HL-60 (cell line): ENCODE measurements around the gene DYNLT2.

Experiments used
- GABPA ChIP-seq: IDR thresholded peaks from 2 replicates; pipeline ENCODE4 v1.6.1; 2012; ENCODE audit warnings: low read depth
- POLR2AphosphoS5 ChIP-seq: IDR thresholded peaks from 2 replicates; pipeline ENCODE4 v1.6.1; 2012; ENCODE audit warnings: low read depth
- TF ChIP-seq, protein P1 (sequence below): IDR thresholded peaks from one replicate; pipeline ENCODE4 v1.5.1; 2011; ENCODE audit warnings: low read length, control low read depth, inconsistent platforms; ENCODE audit not compliant: insufficient read depth

DNA sequence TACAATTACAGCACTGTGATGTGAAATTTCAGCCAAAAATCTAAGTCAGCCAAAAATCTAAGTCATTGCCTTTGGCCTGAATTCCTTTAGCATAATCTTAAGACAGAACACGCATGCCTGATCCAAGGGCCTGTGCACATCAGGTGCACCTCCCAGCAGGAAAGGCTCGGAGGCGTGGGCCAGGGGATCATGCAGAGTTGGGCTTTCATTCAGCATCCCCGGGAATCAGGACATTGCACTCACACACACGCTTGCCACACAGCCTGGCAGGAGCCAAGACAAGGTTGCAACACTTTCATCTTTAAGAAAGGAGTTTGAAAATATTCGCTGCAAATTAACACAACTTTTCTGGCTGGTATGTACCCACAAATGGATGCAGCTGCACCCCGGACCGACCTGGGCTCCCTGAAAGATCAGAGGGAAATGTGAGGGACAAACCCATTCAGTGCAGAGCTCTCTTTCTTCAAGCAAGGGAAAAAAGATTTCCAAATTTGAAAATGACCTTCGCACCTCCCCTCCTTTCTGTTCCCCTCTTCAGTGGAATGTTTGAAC lies 48.8 kb upstream of the DYNLT2 start:
- TF ChIP-seq, protein P1, sequence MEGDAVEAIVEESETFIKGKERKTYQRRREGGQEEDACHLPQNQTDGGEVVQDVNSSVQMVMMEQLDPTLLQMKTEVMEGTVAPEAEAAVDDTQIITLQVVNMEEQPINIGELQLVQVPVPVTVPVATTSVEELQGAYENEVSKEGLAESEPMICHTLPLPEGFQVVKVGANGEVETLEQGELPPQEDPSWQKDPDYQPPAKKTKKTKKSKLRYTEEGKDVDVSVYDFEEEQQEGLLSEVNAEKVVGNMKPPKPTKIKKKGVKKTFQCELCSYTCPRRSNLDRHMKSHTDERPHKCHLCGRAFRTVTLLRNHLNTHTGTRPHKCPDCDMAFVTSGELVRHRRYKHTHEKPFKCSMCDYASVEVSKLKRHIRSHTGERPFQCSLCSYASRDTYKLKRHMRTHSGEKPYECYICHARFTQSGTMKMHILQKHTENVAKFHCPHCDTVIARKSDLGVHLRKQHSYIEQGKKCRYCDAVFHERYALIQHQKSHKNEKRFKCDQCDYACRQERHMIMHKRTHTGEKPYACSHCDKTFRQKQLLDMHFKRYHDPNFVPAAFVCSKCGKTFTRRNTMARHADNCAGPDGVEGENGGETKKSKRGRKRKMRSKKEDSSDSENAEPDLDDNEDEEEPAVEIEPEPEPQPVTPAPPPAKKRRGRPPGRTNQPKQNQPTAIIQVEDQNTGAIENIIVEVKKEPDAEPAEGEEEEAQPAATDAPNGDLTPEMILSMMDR: no peak
- no peak for TF ChIP-seq POLR2AphosphoS5
- TF ChIP-seq GABPA: no peak
